GM12801 (cell line): ENCODE results near the gene EXOC8.

Experiments used
- TF ChIP-seq, protein P1 (sequence below): IDR thresholded peaks from one replicate; pipeline ENCODE4 v1.5.1; 2011; ENCODE audit warnings: control low read depth; ENCODE audit not compliant: insufficient read length; ENCODE audit errors: extremely low read depth

Gene EXOC8

DNA sequence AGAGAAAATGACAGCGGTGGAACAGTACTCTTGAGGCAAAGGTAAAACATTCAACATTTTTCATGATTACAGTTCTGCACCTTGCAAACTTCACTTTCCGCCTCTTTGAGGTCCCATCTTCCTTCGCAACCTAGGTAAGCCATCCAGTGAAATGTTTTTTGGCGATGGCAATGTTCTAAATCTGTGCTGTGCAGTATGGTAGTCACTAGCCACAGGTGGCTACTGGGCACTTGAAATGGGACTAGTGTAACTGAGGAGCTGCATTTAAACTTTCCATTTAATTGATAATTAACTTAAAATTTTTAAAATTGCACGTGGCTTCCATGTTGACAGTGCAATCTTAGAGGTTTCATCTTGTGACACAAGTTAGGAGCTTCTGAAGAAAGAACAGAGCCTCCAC is 13.0 kb downstream of the EXOC8 start:
- TF ChIP-seq, protein P1, sequence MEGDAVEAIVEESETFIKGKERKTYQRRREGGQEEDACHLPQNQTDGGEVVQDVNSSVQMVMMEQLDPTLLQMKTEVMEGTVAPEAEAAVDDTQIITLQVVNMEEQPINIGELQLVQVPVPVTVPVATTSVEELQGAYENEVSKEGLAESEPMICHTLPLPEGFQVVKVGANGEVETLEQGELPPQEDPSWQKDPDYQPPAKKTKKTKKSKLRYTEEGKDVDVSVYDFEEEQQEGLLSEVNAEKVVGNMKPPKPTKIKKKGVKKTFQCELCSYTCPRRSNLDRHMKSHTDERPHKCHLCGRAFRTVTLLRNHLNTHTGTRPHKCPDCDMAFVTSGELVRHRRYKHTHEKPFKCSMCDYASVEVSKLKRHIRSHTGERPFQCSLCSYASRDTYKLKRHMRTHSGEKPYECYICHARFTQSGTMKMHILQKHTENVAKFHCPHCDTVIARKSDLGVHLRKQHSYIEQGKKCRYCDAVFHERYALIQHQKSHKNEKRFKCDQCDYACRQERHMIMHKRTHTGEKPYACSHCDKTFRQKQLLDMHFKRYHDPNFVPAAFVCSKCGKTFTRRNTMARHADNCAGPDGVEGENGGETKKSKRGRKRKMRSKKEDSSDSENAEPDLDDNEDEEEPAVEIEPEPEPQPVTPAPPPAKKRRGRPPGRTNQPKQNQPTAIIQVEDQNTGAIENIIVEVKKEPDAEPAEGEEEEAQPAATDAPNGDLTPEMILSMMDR, result no peak

DNA sequence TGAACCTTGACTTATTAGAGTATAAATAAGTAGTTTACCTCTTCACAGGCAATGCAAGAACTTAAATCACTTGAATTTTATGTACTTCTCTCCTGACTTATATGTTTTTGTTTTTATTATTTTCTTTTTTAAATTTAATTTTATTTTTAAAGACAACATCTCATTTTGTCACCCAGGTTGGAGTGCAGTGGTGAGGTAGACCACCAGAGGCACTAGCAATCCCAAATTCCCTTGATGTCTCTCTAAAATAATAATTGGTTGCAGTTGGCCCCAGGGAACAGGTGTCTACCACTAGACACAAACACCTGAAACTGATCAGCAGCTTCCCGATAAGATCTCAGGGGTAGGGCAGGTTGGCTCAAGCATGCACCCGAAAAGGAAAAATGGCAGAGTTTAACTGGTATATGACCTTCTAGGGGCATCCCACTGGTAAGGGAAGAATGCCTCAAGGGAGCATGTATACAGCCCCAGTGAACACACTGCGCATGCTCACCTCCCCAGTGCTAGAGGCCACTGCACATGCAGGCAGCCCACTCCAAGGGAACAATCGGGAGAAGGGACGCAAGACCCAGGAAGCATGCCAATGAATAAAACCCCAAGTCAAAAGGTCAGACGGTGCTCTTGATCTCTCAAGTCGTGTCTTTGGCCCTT is 14.6 kb downstream of the EXOC8 start:
- TF ChIP-seq, protein P1, result no peak

DNA sequence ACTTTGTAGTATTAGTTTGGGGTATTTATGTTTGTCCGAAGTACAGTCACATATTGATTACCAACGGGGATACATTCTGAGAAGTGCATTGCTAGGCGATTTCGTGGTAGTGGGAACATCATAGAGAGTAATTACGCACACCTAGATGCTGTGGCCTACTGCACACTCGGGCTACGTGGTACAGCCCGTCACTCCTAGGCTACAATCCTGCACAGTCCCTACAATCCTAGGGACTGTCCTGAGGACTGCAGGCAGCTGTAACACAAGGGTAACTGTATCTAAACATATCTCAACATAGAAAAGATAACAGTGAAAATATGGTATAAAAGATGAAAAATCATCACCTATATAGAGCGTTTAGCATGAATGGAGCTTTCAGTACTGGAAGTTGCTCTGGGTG is 18.6 kb downstream of the EXOC8 start:
- TF ChIP-seq, protein P1, result no peak

DNA sequence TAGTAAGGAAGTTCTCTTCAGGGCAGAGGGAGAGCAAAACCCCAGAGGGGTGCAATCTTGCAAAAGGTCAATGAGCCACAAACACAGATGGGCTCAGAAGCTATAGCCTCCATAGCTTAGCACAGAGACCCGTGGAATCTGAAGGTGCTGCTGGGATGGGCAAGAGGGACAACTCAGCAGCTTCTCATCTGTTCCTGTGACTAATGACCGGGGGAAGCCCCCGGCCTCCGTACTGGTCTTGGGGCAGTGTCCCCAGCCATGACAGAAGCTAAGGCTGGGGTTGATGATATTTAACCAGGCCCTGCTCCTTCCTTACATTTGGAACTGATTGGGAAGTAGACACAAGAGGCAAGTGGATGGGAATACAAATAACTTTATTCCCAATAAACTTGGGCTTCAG is 19.1 kb downstream of the EXOC8 start:
- TF ChIP-seq, protein P1, result no peak

DNA sequence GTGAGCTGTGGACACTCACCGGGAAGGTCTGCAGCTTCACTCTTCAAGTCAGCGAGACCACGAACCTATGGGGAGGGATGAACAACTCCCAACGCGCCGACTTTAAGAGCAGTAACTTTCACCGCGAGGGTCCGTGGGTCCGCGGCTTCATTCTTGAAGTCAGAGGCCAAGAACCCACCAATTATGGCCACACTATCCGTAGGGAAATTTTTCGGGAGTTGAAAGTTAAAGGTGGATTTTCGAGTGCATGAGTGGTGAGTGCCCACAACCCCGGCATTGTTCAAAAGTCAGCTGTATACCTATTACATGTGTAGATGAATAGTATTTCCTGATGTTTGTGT is 19.7 kb downstream of the EXOC8 start:
- TF ChIP-seq, protein P1, result no peak

DNA sequence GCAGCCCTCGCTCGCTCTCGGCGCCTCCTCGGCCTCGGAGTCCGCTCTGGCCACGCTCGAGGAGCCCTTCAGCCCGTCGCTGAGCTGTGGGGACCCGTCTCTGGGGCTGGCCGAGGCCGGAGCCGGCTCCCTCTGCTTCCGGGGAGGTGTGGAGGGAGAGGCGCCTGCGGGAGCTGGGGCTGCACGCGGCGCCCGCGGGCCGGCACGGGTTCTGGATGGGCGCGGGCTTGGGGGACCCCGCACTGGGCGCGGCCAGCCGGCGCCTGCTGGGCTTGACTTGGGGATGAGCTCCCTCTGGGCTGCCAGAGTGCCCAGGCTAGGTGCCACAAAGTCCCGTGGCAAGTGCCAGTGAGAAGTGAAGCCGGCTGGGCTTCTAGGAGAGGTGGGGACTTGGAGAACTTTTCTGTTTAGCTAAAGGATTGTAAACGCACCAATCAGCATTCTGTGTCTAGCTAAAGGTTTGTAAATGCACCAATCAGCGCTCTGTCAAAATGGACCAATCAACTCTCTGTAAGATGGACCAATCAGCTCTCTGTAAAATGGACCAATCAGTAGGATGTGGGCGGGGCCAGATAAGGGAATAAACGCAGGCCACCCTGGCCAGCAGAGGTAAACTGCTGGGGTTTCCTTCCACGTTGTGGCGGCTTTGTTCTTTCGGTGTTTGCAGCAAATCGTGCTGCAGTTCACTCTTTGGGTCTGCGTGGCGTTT is 20.2 kb downstream of the EXOC8 start:
- TF ChIP-seq, protein P1, result no peak

DNA sequence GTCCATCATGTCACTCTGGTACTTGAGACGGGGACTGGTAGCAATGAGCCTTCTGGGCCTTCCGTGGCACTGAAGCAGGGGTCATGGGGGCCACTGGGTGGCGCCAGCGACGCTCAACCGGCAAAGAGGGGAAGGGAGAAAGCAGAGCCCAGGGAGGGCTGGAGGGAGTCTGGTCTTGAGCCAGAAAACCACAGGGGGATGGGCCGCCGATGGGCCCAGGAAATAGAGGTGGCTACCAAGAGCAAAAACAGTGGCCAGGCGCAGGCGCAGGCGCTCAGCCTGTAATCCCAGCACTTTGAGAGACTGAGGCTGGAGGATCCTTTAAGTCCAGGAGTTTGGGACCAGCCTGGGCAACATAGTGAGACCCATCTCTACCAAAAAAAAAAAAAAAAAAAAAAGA is 21.8 kb downstream of the EXOC8 start:
- TF ChIP-seq, protein P1, result no peak

DNA sequence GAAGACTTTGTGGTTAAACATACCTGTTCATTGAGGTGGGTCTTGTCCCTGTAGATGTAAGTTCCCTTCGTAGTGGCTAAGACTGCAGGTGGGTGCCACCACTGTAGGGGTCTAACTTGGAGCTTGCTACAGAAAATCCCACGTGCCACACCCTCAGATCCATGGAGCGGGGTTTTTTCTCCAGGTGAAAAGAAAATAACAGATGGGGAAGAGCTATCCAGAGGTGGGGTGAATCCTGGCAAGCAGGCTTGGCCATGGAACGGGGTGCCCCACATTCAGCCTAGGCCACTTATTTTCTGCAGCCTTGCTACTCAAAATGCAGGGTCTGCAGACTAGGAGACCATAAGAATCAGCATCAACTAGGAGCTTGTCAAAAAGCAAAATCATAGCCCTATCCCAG is 24.0 kb downstream of the EXOC8 start:
- TF ChIP-seq, protein P1, result no peak
